Central memory CD8-positive, alpha-beta T cell (primary cell): ENCODE data around the gene ORM1.

Experiments used
- ATAC-seq: fragments of 150-1000 bp; cut with Tn5 transposase; replicated peaks from 2 replicates; pipeline ENCODE4 v1.10.0; 2022; ENCODE audit warnings: mild to moderate bottlenecking, moderate FRiP score, moderate number of reproducible peaks; ENCODE audit not compliant: poor library complexity, severe bottlenecking; ENCODE audit errors: extremely low read depth
- DNase-seq, 2 donors: peaks; one replicate each; pipeline ENCODE4 v3.0.0; 2021; ENCODE audit warnings: low spot score in 2 of 2
- H3K27ac Mint-ChIP-seq: one replicate; pipeline ENCODE4 v1.8.0; 2022; ENCODE audit warnings: low read depth, mild to moderate bottlenecking, moderate library complexity, mixed read lengths
- H3K27me3 Mint-ChIP-seq: one replicate; pipeline ENCODE4 v1.8.0; 2022; ENCODE audit warnings: mixed read lengths
- H3K36me3 Mint-ChIP-seq: one replicate; pipeline ENCODE4 v1.8.0; 2022; ENCODE audit warnings: mild to moderate bottlenecking, moderate library complexity, mixed read lengths; ENCODE audit not compliant: insufficient read depth
- H3K4me1 Mint-ChIP-seq: one replicate; pipeline ENCODE4 v1.8.0; 2022; ENCODE audit warnings: mixed read lengths
- H3K4me3 Mint-ChIP-seq: one replicate; pipeline ENCODE4 v1.8.0; 2022; ENCODE audit warnings: mild to moderate bottlenecking, moderate library complexity, mixed read lengths
- H3K9me3 Mint-ChIP-seq: one replicate; pipeline ENCODE4 v1.8.0; 2022; ENCODE audit warnings: mixed read lengths

The ORM1 gene

DNA sequence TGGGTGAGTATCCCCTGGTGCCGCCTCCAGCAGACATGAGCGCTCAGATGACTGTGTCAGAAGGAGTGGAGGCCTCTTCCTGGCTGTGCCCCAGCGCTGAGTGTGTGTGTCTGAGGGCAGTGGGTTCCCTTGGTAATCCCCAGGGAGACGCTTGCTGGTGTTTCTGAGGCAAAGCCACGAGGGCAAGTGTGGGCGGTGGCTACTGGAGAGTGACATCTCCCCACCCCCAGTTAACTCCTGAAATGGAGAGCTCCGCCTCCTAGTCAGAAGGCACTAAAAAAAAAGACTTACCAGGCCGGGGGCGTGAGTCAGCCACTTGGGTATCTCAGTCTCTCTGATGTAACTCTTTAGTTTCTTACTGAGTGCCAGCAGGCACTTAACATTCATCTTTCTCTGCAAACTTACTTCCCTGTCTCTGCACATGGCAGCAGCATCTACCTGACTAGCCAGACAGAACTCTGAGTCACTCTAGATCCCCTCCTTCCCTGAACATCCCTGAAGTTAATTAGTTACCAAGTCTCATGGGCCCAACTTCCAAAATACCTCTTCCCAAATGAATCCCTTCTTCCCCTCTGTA, 26.1 kb downstream of the ORM1 start:
- peak in 1 of 2 donors; percentile 22 for DNase-seq
- peaks cover 40% of the 10 kb centered on the region for H3K4me1 Mint-ChIP-seq
- H3K36me3 Mint-ChIP-seq, result peaks cover 93% of the 10 kb centered on the region
- no peaks in the 10 kb centered on the region for H3K27me3 Mint-ChIP-seq
- no peaks in the 10 kb centered on the region for H3K9me3 Mint-ChIP-seq
- peak overlapping the region; percentile 21 for H3K4me3 Mint-ChIP-seq
- ATAC-seq, result peak; percentile 64
- H3K27ac Mint-ChIP-seq, result peak overlapping the region; percentile 91

GRCh38 chr9:114349713-114350480, 27.0 kb downstream of the ORM1 start:
- Mint-ChIP-seq H3K4me3 (peak overlapping the region; percentile 21), H3K4me1 (peaks cover 34% of the 10 kb centered on the region), H3K27me3 (no peaks in the 10 kb centered on the region), H3K9me3 (no peaks in the 10 kb centered on the region), H3K36me3 (peaks cover 91% of the 10 kb centered on the region), H3K27ac (peak overlapping the region; percentile 91)
- ATAC-seq (no peak), DNase-seq (no peak)

GRCh38 chr9:114350636-114351401, 27.9 kb downstream of the ORM1 start:
- H3K27ac Mint-ChIP-seq, result peak overlapping the region; percentile 91
- H3K4me1 Mint-ChIP-seq, result peaks cover 33% of the 10 kb centered on the region
- DNase-seq (no peak), ATAC-seq (no peak)
- H3K9me3 Mint-ChIP-seq, result no peaks in the 10 kb centered on the region
- H3K27me3 Mint-ChIP-seq, result no peaks in the 10 kb centered on the region
- peak overlapping the region; percentile 12 for H3K4me3 Mint-ChIP-seq
- peaks cover 92% of the 10 kb centered on the region for H3K36me3 Mint-ChIP-seq

DNA sequence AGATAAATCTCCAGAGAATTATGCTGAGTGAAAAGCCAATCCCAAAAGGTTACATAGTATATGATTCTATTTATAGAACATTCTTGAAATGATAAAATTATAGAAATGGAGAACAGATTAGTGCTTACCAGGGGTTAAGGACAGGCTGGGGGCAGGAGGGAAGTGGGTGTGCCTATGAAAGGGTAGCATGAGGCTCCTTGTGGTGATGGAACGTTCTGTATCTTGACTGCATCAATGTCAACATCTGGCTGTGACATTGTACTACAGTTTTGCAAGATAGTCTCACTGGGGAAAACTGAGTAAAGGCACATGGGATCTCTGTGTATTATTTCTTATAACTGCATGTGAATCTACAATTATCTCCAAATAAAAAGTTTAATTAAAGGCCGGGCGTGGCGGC, 29.0 kb downstream of the ORM1 start:
- Mint-ChIP-seq H3K36me3 (peaks cover 90% of the 10 kb centered on the region), H3K9me3 (no peaks in the 10 kb centered on the region), H3K27ac (no peak overlapping the region), H3K27me3 (no peaks in the 10 kb centered on the region), H3K4me1 (peaks cover 40% of the 10 kb centered on the region), H3K4me3 (no peak overlapping the region)
- DNase-seq, result no peak
- ATAC-seq, result no peak

DNA sequence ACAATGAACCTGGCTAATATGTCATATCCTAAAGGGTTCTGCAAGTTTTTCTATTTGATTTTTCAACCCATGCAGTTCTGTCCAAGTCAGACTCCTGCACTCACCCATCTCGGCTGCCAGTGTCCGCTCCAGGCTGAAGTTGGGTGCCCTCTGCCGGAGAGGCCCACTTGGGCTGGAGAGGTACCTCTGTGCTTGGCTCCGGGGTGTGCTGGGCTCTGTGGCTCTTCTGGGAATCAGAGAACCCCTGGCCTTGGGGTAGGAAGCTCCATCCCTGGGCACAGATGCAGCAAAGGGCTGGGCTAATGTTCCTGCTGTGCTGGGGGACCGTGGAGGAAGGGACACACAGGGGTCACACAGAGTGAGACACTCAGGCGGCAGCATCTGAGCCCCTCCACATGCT, 32.9 kb downstream of the ORM1 start:
- Mint-ChIP-seq H3K4me3 (no peak overlapping the region), H3K27ac (peak overlapping the region; percentile 70), H3K4me1 (peaks cover 39% of the 10 kb centered on the region), H3K27me3 (no peaks in the 10 kb centered on the region), H3K36me3 (peaks cover 87% of the 10 kb centered on the region), H3K9me3 (no peaks in the 10 kb centered on the region)
- ATAC-seq (no peak), DNase-seq (no peak)

- Mint-ChIP-seq H3K27ac (peak overlapping the region; percentile 70), H3K36me3 (peaks cover 89% of the 10 kb centered on the region), H3K9me3 (no peaks in the 10 kb centered on the region), H3K4me1 (peaks cover 45% of the 10 kb centered on the region), H3K4me3 (no peak overlapping the region), H3K27me3 (no peaks in the 10 kb centered on the region)
- DNase-seq (no peak), ATAC-seq (no peak)
Observed at GRCh38 chr9:114356792-114357191, 33.9 kb downstream of the ORM1 start.

GRCh38 chr9:114357360-114357759, 34.5 kb downstream of the ORM1 start:
- ATAC-seq (no peak), DNase-seq (no peak)
- peaks cover 45% of the 10 kb centered on the region for H3K4me1 Mint-ChIP-seq
- no peaks in the 10 kb centered on the region for H3K9me3 Mint-ChIP-seq
- H3K27me3 Mint-ChIP-seq, result no peaks in the 10 kb centered on the region
- peak overlapping the region; percentile 88 for H3K27ac Mint-ChIP-seq
- peaks cover 89% of the 10 kb centered on the region for H3K36me3 Mint-ChIP-seq
- H3K4me3 Mint-ChIP-seq, result no peak overlapping the region

GRCh38 chr9:114357911-114358328, 35.0 kb downstream of the ORM1 start:
- H3K36me3 Mint-ChIP-seq, result peaks cover 88% of the 10 kb centered on the region
- ATAC-seq (no peak), DNase-seq (no peak)
- H3K27ac Mint-ChIP-seq, result peak overlapping the region; percentile 88
- H3K27me3 Mint-ChIP-seq, result no peaks in the 10 kb centered on the region
- H3K9me3 Mint-ChIP-seq, result no peaks in the 10 kb centered on the region
- H3K4me3 Mint-ChIP-seq, result no peak overlapping the region
- H3K4me1 Mint-ChIP-seq, result peaks cover 48% of the 10 kb centered on the region

DNA sequence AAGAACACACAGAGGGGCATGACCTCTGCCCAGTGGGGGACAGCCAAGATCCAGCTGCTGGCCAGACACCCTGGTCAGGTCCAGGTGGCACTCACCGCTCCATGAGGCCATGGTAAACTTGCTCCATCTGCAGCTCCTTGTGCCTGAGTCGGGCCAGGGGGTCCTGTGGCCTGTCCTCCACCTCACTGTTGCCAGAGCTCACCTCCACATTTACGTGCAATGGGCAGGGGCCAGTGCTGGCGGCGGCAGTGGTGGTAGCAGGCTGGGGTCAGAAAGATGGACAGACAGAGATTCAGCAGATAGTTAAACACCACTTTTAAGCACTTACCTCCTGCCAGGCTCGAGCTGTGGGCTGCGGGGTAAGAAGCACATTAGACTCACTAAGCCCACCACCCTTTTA, 36.9 kb downstream of the ORM1 start:
- Mint-ChIP-seq H3K36me3 (peaks cover 92% of the 10 kb centered on the region), H3K27me3 (no peaks in the 10 kb centered on the region), H3K27ac (peak overlapping the region; percentile 94), H3K4me3 (no peak overlapping the region), H3K4me1 (peaks cover 67% of the 10 kb centered on the region), H3K9me3 (no peaks in the 10 kb centered on the region)
- ATAC-seq (no peak), DNase-seq (no peak)

DNA sequence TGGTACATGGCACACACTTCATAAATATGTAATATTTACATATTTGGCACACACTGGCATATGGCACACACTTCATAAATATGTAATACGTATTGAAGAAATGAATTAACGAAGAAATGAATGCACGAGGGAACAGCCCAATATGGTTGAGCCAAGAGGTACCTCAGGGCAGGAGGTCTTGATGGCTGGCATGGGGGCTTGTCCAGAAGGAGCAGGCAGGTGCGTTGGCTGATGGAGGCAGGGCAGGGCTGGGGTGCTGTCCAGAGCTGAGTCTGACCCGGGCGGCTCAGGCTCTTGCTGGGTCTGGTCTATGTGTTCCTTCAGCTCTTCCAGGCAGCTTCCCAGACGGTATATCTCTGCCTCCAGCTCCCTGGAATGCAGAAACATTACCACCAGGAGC, 38.6 kb downstream of the ORM1 start:
- H3K4me3 Mint-ChIP-seq, result no peak overlapping the region
- peak overlapping the region; percentile 94 for H3K27ac Mint-ChIP-seq
- no peaks in the 10 kb centered on the region for H3K9me3 Mint-ChIP-seq
- no peaks in the 10 kb centered on the region for H3K27me3 Mint-ChIP-seq
- no peak for DNase-seq
- peaks cover 91% of the 10 kb centered on the region for H3K36me3 Mint-ChIP-seq
- ATAC-seq, result no peak
- H3K4me1 Mint-ChIP-seq, result peaks cover 69% of the 10 kb centered on the region

GRCh38 chr9:114362394-114362793, 39.5 kb downstream of the ORM1 start:
- no peaks in the 10 kb centered on the region for H3K27me3 Mint-ChIP-seq
- H3K36me3 Mint-ChIP-seq, result peaks cover 93% of the 10 kb centered on the region
- ATAC-seq (no peak), DNase-seq (no peak)
- H3K27ac Mint-ChIP-seq, result peak overlapping the region; percentile 94
- no peak overlapping the region for H3K4me3 Mint-ChIP-seq
- H3K9me3 Mint-ChIP-seq, result no peaks in the 10 kb centered on the region
- peaks cover 72% of the 10 kb centered on the region for H3K4me1 Mint-ChIP-seq

GRCh38 chr9:114363424-114363823, 40.5 kb downstream of the ORM1 start:
- no peaks in the 10 kb centered on the region for H3K27me3 Mint-ChIP-seq
- H3K36me3 Mint-ChIP-seq, result peaks cover 95% of the 10 kb centered on the region
- peak overlapping the region; percentile 94 for H3K27ac Mint-ChIP-seq
- ATAC-seq (peak; percentile 37), DNase-seq (no peak)
- no peaks in the 10 kb centered on the region for H3K9me3 Mint-ChIP-seq
- H3K4me3 Mint-ChIP-seq, result peak overlapping the region; percentile 59
- H3K4me1 Mint-ChIP-seq, result peaks cover 69% of the 10 kb centered on the region
